ENCODE data around the gene VSIG4.
"Not testable (repeated sequence)": the region's sequence is repeated elsewhere in the genome, so short reads cannot be mapped to it uniquely, and the experiment has no call there.

Gene VSIG4

GRCh38 chrX:66007851-66008250 lies 32.0 kb downstream of the VSIG4 start:
- DNase-seq (ENCODE audit: low read depth) = no peak

GRCh38 chrX:66005830-66006449 lies 33.9 kb downstream of the VSIG4 start:
- DNase-seq (ENCODE audit: low read depth) = no peak

- DNase-seq (ENCODE audit: low read depth) = no peak
These were observed 34.7 kb downstream of the VSIG4 start for GRCh38 chrX:66004928-66005829.

- no peak for DNase-seq (ENCODE audit: low read depth)
These were observed 36.8 kb downstream of the VSIG4 start for GRCh38 chrX:66002824-66003680.

GRCh38 chrX:66001596-66001995 lies 38.3 kb downstream of the VSIG4 start:
- DNase-seq (ENCODE audit: low read depth) = no peak

- DNase-seq (ENCODE audit: low read depth) = no peak
These were observed 39.1 kb downstream of the VSIG4 start for GRCh38 chrX:66000628-66001272.

GRCh38 chrX:66000178-66000577 lies 39.7 kb downstream of the VSIG4 start:
- no peak for DNase-seq (ENCODE audit: low read depth)

GRCh38 chrX:65999563-66000148 lies 40.2 kb downstream of the VSIG4 start:
- no peak for DNase-seq (ENCODE audit: low read depth)

GRCh38 chrX:65999029-65999562 lies 40.8 kb downstream of the VSIG4 start:
- DNase-seq (ENCODE audit: low read depth) = no peak

GRCh38 chrX:65997978-65998717 lies 41.7 kb downstream of the VSIG4 start:
- no peak for DNase-seq (ENCODE audit: low read depth)

GRCh38 chrX:65994519-65995506 lies 45.1 kb downstream of the VSIG4 start:
- no peak for DNase-seq (ENCODE audit: low read depth)

GRCh38 chrX:65993915-65994460 lies 45.9 kb downstream of the VSIG4 start:
- no peak for DNase-seq (ENCODE audit: low read depth)

GRCh38 chrX:65993332-65993731 lies 46.5 kb downstream of the VSIG4 start:
- DNase-seq (ENCODE audit: low read depth) = no peak

GRCh38 chrX:65990702-65991101 lies 49.2 kb downstream of the VSIG4 start:
- DNase-seq (ENCODE audit: low read depth) = no peak

GRCh38 chrX:65987811-65988210 lies 52.1 kb downstream of the VSIG4 start:
- no peak for DNase-seq (ENCODE audit: low read depth)

GRCh38 chrX:65985922-65986588 lies 53.8 kb downstream of the VSIG4 start:
- peak; percentile 3 for DNase-seq (ENCODE audit: low read depth)

- no peak for DNase-seq (ENCODE audit: low read depth)
These were observed 54.7 kb downstream of the VSIG4 start for GRCh38 chrX:65985211-65985610.

GRCh38 chrX:65977161-65977560 lies 62.7 kb downstream of the VSIG4 start:
- not testable (repeated sequence) for DNase-seq (ENCODE audit: low read depth)
